HG02981 (cell line): ENCODE results near the gene NPR3.

Experiments
- ATAC-seq: cut with Tn5 transposase; IDR thresholded peaks from one replicate; pipeline ENCODE4 v1.9.1; 2021; ENCODE audit warnings: mild to moderate bottlenecking, moderate library complexity; ENCODE audit not compliant: unreplicated experiment

NPR3 gene

GRCh38 chr5:32711681-32712480 is 760 bp downstream of the NPR3 start:
- ATAC-seq = no peak

- no peak for ATAC-seq
Observed at GRCh38 chr5:32712481-32713360, 1.6 kb downstream of the NPR3 start.

GRCh38 chr5:32713361-32713769 is 2.2 kb downstream of the NPR3 start:
- no peak for ATAC-seq

- no peak for ATAC-seq
Observed at GRCh38 chr5:32713770-32714381, 2.8 kb downstream of the NPR3 start.

- no peak for ATAC-seq
Observed at GRCh38 chr5:32714836-32715235, 3.7 kb downstream of the NPR3 start.

- ATAC-seq = no peak
Observed at GRCh38 chr5:32720300-32720699, 9.2 kb downstream of the NPR3 start.

GRCh38 chr5:32721626-32722025 is 10.5 kb downstream of the NPR3 start:
- ATAC-seq = no peak

- no peak for ATAC-seq
Observed at GRCh38 chr5:32722957-32723356, 11.8 kb downstream of the NPR3 start.

GRCh38 chr5:32724526-32724925 is 13.4 kb downstream of the NPR3 start:
- ATAC-seq = no peak

GRCh38 chr5:32726086-32726557 is 15.0 kb downstream of the NPR3 start:
- no peak for ATAC-seq

- no peak for ATAC-seq
Observed at GRCh38 chr5:32729651-32730050, 18.5 kb downstream of the NPR3 start.

- ATAC-seq = no peak
Observed at GRCh38 chr5:32733590-32734340, 22.6 kb downstream of the NPR3 start.

GRCh38 chr5:32734827-32735378 is 23.8 kb downstream of the NPR3 start:
- no peak for ATAC-seq

- no peak for ATAC-seq
Observed at GRCh38 chr5:32735512-32735911, 24.4 kb downstream of the NPR3 start.

- no peak for ATAC-seq
Observed at GRCh38 chr5:32736842-32737241, 25.7 kb downstream of the NPR3 start.

GRCh38 chr5:32740651-32741050 is 29.5 kb downstream of the NPR3 start:
- ATAC-seq = no peak

GRCh38 chr5:32745317-32745716 is 34.2 kb downstream of the NPR3 start:
- no peak for ATAC-seq

- ATAC-seq = no peak
Observed at GRCh38 chr5:32752411-32752810, 41.3 kb downstream of the NPR3 start.

- no peak for ATAC-seq
Observed at GRCh38 chr5:32753051-32753450, 41.9 kb downstream of the NPR3 start.

- ATAC-seq = no peak
Observed at GRCh38 chr5:32753765-32754164, 42.6 kb downstream of the NPR3 start.
